NCI-H1417 (cell line): ENCODE data around the gene DYRK1A.
"Not testable (repeated sequence)": the region's sequence is repeated elsewhere in the genome, so short reads cannot be mapped to it uniquely, and the experiment has no call there.

ENCODE experiments used
- DNase-seq, 3 experiments: peaks; one replicate each; lab custom pipeline; 2025; lab: John Stamatoyannopoulos, UW

DYRK1A gene

DNA sequence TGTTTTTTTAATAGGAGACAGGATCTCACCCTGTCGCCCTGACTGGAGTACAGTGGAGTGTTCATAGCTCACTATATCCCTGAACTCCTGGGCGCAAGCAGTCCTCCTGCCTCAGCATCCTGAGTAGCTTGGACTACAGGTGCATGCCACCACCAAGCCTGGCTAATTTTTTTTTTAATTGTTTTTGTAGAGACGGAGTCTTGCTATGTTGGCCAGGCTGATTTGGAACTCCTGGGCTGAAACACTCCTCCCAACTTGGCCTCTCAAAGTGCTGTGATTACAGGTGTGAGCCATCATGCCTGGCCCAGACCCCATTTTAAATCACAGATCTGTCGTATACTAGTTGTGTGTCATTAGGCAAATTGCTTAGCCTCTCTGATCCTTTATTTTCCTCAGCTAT, 161.1 kb downstream of the DYRK1A start:
- no peak for DNase-seq

GRCh38 chr21:37528150-37528937, 161.8 kb downstream of the DYRK1A start:
- DNase-seq = no peak

DNA sequence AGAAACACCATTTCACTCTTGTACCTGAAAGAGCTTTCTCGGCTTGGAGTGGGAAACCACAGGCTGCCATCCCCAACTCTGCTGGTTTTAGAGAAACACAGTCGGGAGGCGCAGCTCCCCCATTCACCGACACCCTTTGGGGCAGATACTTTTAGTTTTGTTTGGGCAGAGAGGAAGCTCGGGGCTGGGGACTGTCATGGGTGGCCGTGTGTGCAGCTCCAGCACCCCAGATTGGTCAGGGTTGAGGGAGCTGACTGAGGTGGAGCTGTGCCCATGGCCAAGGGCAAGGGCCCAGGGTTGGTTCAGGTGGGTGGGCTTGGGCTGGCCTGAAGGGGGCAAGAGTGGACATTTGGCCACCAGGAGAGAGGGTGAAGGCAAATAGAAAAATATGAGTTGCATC, 163.1 kb downstream of the DYRK1A start:
- no peak for DNase-seq

DNA sequence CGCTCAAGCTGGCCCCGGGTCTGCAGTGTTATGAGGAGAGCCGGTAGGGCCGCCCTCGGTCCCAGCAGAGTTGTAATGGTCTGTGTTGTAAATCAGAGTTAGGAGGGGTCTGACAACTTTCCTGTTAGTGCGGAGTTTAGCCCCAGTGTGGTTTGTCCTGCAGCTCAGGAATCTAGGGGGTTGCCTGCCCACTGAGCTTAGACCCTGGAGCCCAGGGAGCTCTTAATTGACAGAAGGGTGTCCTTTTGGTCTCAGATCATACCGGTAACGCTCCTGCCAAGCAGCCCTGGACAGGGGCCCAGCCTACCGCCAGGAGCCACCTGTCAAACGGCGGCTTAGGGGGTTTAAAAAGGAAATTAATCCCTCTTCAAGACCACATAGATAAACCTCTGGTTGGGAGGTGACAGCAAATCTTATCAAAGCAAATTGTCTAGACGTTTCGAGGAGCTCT, 164.4 kb downstream of the DYRK1A start:
- no peak for DNase-seq

GRCh38 chr21:37531431-37531932, 164.9 kb downstream of the DYRK1A start:
- no peak for DNase-seq

DNA sequence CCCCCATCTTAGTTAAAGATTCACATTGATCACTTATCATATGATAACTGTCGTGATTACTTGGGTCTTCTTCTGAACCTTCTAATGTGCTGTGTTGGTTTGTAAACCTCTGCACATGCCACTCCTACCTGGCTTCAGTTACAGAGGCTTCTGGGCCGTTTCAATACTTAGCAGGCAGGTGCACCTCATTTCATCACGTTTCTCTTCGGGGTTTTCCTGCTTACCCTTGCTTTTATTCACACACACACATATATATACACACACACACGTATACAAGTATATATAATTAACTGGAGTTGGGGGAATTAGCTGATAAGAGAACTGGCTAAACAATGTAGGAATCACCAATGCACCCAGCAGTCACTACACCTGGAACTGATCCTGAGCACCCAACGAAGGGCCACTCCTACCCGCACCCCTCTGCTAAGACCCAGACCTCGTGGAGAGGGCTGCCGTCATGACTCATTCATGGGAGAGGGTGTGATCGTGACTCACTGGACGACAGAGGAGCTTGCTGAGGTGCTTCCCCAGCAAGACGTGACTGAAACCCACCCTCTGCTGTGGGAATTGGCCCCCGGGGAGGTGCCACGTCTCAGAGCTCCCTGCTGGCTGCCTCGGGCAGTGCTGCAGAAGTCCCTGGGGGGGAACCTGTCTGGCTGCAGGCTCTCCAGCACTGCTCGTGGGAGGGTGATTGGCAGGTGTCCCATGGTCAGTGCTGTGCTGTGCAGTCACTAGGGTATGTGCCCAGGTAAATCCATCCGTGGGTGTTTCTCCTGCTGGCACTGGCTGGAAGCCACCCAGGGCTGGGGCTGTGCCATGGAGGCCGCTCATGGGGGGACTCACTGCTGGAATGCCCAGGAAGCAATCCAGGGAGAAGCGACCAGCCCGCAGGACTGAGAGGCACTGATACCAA, 166.6 kb downstream of the DYRK1A start:
- DNase-seq = peak in 2 of 3 experiments; percentile 57

- no peak for DNase-seq
Observed at GRCh38 chr21:37534431-37534830, 167.9 kb downstream of the DYRK1A start.

GRCh38 chr21:37535130-37535529, 168.6 kb downstream of the DYRK1A start:
- no peak for DNase-seq

GRCh38 chr21:37535672-37536071, 169.1 kb downstream of the DYRK1A start:
- DNase-seq = no peak

DNA sequence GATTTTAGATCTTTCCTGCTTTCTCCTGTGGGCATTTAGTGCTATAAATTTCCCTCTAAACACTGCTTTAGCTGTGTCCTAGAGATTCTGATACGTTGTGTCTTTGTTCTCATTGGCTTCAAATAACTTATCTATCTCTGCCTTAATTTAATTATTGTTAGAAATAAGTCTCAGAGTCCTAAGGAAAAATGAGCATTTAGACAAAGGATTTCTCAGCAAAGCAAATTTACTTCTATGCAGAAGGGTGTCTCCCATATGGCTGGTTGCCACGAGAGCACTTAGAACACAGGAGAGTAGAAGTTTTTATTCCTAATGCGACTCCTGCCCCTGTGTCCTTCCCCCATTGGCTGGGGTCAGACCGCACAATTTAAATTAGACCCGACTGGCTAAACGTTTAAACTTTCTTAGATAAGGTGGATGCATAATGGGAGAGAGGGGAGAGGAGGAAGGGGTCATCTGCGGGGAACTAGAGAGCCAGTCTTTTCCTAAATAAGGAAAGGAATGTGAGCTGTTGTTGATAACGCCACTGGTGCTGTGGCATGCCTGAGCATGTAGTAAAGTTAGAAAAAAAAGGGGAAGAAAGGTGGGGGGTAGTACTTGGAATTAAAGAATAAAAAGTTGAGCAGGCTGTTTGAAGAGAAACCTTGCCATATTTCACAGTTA, 170.2 kb downstream of the DYRK1A start:
- DNase-seq = no peak

DNA sequence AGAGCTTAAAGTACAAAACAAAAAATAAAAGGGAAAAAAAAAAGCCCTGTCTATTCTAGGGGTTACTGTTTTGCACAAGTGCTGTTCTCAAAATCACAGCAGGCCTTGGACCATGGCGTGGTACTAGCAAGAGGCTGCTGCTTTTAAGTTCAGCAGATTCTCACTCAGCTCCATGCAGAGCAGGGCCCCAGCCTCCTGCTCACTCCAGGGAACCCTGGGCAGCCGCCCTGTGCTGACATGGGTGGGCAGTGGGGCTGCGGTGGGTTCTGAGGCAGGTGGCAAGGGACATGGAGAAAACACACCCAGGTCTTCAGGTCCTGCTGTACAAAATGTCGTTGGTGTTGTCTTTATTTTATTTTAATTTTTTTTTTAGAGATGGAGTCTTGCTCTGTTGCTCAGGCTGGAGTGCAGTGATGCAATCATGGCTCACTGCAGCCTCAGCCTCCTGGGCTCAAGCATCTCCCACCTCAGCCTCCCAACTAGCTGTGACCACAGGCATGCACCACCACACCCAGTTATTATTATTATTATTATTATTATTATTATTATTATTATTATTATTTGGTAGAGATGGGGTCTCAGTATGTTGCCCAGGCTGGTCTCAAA, 170.9 kb downstream of the DYRK1A start:
- DNase-seq = no peak

- no peak for DNase-seq
Observed at GRCh38 chr21:37538971-37539590, 172.5 kb downstream of the DYRK1A start.

DNA sequence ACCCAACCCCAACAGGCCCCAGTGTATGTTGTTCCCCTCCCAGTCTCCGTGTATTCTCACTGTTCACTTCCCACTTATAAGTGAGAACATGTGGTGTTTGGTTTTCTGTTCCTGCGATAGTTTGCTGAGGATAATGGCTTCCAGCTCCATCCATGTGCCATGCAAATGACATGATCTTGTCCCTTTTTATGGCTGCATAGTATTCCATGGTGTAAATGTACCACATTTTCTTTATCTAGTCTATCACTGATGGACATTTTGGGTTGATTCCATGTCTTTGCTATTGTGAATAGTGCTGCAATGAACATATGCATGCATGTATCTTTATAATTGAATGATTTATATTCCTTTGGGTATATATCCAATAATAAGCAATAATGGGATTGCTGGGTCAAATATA, 174.6 kb downstream of the DYRK1A start:
- DNase-seq = not testable (repeated sequence)

DNA sequence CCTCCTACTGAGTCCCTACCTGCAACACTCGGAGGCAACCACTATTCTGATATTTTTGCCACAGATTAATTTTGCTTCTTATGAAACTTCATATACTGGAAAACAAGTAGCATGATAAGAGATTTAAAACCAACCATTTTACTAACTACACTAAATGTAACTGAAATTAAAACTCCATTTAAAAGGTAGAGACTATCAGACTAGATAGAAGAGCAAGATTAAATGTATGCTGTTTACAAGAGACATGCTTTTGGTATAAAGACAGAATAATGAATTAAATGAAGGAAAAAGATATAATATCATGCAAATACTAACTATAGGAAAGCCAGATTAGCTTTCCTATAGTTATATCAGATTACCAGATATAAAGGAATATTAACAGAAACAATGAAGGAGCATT, 175.9 kb downstream of the DYRK1A start:
- DNase-seq = no peak

- no peak for DNase-seq
Observed at GRCh38 chr21:37546299-37546908, 179.8 kb downstream of the DYRK1A start.

DNA sequence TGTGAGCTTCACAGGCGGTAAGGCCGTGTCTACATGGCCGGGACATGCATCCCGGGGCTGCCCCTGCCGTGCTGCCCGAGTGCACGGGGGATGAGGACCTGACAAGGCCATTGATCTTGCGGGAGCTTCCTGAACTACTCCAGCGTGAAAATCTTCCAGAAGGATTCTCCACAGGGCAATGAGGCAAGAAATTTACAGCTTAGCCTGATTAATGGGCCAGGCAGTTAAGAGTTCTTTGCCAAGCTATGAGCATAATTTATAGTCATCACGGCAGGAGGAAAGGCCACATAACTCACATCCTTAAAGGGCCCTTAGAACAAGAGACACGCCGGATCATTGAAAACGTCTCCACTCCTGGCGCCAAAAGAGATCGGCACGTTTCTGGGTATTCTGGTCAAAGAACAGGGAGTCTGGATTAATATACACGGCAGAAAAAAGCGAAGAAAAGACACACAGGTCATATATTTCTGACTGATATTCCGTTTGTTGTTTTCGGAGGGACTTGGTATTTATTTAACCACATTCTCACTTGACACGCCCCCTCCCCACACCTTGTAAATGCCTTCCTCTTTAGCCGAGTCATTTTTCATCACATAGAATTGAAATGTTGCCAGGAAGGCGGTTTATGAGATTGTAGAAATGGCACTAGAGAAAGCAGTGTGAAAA, 180.5 kb downstream of the DYRK1A start:
- peak; percentile 51 to 95 (median 87) for DNase-seq

- no peak for DNase-seq
Observed at GRCh38 chr21:37547615-37548200, 181.1 kb downstream of the DYRK1A start.

- DNase-seq = no peak
Observed at GRCh38 chr21:37548521-37548981, 182.0 kb downstream of the DYRK1A start.

- DNase-seq = not testable (repeated sequence)
Observed at GRCh38 chr21:37549730-37550129, 183.2 kb downstream of the DYRK1A start.

DNA sequence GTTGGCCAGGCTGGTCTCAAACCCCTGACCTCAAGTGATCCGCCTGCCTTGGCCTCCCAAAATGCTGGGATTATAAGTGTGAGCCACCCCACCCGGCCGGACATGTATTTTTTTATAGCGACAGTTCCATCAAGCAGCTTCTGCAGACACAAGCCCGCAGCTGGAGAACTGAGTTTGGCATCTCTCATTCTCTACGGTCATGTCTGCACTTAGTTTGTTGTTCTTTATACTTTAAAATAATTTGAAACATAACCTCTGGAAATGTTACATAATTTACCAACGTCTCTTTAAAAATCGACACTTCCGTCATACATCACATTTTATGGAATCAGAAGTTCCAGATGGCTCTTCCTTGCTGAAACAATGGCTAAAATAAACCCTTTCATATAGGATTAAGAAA, 183.6 kb downstream of the DYRK1A start:
- no peak for DNase-seq
